Cardiac muscle cell (in vitro differentiated cells and primary cell): ENCODE data around the gene LYST. TPM values are rescaled to one million over a fixed set of nuclear protein-coding genes. Genes with fewer than 3 reads are reported as not detected.

Experiments used
- DNase-seq, 2 donors: peaks; one replicate each; pipeline versions ENCODE4 v3.0.0 to v3.0.0-alpha.2; 2010 to 2017; ENCODE audit warnings: low read depth in 1 of 2, low spot score in 1 of 2
- H3K27ac ChIP-seq: fragments of 200-600 bp; sonication (generic); 2 replicates; pipeline ENCODE4 v1.5.1; 2016
- H3K27me3 ChIP-seq: fragments of 200-600 bp; sonication (generic); 2 replicates; pipeline ENCODE4 v1.6.0; 2016; ENCODE audit warnings: control low read depth
- H3K36me3 ChIP-seq: fragments of 200-600 bp; sonication (generic); 2 replicates; pipeline ENCODE4 v1.5.1; 2016; ENCODE audit warnings: control low read depth
- H3K4me1 ChIP-seq: fragments of 200-600 bp; sonication (generic); 2 replicates; pipeline ENCODE4 v1.8.1; 2017; ENCODE audit warnings: low read depth, mild to moderate bottlenecking, mixed run types
- H3K4me3 ChIP-seq: fragments of 200-600 bp; sonication (generic); 2 replicates; pipeline ENCODE4 v1.5.1; 2016; ENCODE audit warnings: mild to moderate bottlenecking
- H3K9me3 ChIP-seq: fragments of 200-600 bp; sonication (generic); 2 replicates; pipeline ENCODE4 v1.5.1; 2017; ENCODE audit warnings: low read depth, mild to moderate bottlenecking, control low read depth
- polyA plus RNA-seq: library from polyadenylated mRNA; unstranded; fragments of >200 nt; fragmentation: Nextera tagmentation; extraction: Ambion mirVana; gene quantifications from 2 replicates; pipeline ENCODE4 v1.2.1, GENCODE V29; 2016
- total RNA-seq: library from RNA; depleted of rRNA; stranded (reverse); fragments of >200 nt; gene quantifications from 2 replicates; pipeline ENCODE4 v1.2.3, GENCODE V29; 2016
- TF ChIP-seq, protein P1 (sequence below): IDR thresholded peaks from 2 replicates; pipeline ENCODE4 v1.5.1; 2012; ENCODE audit warnings: low read depth, mild to moderate bottlenecking, low read length

The LYST gene
- total and polyA plus RNA-seq, 2 experiments from 2014 or later: 4.5 to 5.2 TPM

DNA sequence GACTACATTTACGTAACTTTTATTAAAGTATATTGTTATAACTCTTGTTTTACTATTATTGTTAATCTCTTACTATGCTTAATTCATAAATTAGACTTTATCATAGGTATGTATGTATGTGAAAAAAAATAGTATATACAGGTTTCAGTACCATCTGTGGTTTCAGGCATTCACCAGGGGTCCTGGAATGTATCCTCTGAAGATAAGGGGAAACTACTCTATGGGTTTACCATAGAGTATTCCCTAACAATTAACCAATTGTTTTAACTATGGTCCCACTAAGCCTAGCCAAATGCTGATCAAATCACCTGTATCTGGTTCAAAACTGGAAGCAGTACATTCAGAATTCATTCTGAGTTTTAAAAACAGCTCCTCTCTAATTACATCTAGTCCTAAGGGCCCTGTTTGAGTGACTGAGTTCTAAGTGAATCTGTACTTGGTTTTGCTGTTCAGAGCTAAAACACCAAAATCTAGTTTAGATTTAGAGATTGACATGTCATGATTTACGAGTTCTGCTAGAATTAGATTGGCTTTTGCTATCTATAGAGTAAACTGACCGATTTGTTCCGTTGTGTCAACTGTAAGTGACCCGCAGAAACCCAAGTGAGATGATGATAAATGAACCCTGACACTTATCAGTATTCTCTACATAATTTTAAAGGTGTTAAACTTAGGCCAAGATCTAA, 123.6 kb downstream of the LYST start:
- H3K27me3 ChIP-seq: no peaks in the 10 kb centered on the region
- H3K4me1 ChIP-seq: no peaks in the 10 kb centered on the region
- H3K36me3 ChIP-seq: peaks cover 7% of the 10 kb centered on the region
- H3K27ac ChIP-seq: no peak overlapping the region
- no peak for DNase-seq
- H3K9me3 ChIP-seq: no peaks in the 10 kb centered on the region
- H3K4me3 ChIP-seq: no peak overlapping the region
- TF ChIP-seq, protein P1, sequence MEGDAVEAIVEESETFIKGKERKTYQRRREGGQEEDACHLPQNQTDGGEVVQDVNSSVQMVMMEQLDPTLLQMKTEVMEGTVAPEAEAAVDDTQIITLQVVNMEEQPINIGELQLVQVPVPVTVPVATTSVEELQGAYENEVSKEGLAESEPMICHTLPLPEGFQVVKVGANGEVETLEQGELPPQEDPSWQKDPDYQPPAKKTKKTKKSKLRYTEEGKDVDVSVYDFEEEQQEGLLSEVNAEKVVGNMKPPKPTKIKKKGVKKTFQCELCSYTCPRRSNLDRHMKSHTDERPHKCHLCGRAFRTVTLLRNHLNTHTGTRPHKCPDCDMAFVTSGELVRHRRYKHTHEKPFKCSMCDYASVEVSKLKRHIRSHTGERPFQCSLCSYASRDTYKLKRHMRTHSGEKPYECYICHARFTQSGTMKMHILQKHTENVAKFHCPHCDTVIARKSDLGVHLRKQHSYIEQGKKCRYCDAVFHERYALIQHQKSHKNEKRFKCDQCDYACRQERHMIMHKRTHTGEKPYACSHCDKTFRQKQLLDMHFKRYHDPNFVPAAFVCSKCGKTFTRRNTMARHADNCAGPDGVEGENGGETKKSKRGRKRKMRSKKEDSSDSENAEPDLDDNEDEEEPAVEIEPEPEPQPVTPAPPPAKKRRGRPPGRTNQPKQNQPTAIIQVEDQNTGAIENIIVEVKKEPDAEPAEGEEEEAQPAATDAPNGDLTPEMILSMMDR: no peak

DNA sequence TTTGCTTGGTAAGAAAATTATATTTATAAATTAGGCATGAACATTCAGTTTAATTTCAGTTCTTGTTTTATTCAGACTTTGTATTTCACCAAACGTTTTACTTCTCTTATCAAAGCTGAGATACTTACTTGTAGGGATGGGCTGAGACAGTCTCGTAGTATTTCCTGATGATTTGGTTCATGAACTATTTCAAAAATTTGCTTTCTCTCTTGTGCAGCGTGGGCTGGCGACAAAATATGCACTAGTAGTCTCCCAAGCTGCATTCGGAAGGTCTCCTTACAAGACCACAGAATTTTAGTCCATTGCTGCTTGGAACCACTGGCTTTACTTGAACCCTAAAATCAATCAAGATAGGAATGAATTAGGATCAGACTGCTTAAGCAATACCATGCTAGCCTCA, 125.4 kb downstream of the LYST start:
- DNase-seq: peak in 1 of 2 donors; percentile 80
- no peak overlapping the region for H3K27ac ChIP-seq
- TF ChIP-seq, protein P1: no peak

DNA sequence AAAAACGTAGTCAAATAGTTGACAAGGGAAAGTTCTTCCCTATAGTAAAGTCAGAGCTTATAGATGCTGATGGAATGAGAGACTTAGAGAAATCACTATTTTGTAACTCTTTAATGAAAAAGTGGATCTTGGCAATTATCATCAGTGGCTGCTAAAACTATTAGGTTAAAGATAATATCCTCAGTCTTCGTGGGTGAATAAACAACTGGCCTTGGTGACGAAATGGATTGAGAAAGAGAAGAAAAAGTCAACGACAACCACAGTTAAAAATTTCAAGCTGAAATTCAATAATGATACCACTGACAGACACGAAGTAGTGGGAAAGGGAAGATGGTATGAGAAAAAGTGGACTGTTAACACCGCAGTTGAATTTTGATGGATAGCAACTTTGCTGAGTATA, 127.1 kb downstream of the LYST start:
- Histone ChIP-seq H3K27me3 (no peaks in the 10 kb centered on the region), H3K27ac (no peak overlapping the region), H3K4me1 (no peaks in the 10 kb centered on the region), H3K36me3 (peaks cover 7% of the 10 kb centered on the region), H3K4me3 (no peak overlapping the region), H3K9me3 (no peaks in the 10 kb centered on the region)
- TF ChIP-seq, protein P1: no peak
- peak in 1 of 2 donors; percentile 50 for DNase-seq

More for the DNA sequence above, 125.4 kb downstream of the LYST start:
- no peaks in the 10 kb centered on the region for H3K4me1 ChIP-seq
- H3K9me3 ChIP-seq: no peaks in the 10 kb centered on the region
- H3K4me3 ChIP-seq: no peak overlapping the region
- no peaks in the 10 kb centered on the region for H3K27me3 ChIP-seq
- peaks cover 7% of the 10 kb centered on the region for H3K36me3 ChIP-seq

DNA sequence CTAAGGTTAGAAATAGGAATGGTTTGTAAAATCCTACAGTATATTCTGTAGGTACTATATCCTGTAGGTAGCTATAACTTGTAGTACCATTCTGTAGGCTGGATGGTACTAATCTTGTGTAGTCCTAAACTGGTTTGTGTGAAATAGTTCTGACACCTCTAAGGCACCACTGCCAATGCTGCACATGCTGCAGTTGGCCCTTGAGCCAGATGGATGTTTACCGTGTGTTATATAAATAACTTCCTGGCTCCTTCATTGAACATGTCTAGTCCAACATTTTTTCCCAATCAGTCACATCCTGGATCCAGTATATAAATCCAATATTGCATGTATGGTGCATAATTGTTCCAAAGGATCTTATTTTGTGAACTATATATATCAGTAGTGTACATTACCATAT, 127.6 kb downstream of the LYST start:
- DNase-seq: peak in 1 of 2 donors; percentile 55
- Histone ChIP-seq H3K36me3 (peaks cover 7% of the 10 kb centered on the region), H3K27me3 (no peaks in the 10 kb centered on the region), H3K4me3 (no peak overlapping the region), H3K4me1 (no peaks in the 10 kb centered on the region), H3K9me3 (no peaks in the 10 kb centered on the region), H3K27ac (no peak overlapping the region)
- TF ChIP-seq, protein P1: no peak

DNA sequence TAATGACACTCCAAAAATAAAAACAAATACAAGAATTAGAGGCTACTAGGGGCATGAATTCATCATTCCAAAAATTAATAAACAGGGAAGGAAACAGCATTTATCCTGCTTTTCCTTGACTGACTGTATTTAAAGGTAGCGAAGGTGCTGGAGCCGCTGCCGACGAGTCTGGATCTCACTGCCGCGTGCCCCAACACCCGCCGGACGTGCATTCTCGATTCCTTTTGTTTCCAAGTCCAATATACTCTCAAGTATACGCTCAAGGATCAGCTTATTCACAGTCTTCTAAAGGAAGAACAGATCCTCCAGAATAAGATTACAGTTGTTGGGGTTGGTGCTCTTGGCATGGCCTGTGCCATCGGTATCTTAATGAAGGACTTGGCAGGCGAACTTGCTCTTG, 129.0 kb downstream of the LYST start:
- H3K4me3 ChIP-seq: no peak overlapping the region
- H3K9me3 ChIP-seq: no peaks in the 10 kb centered on the region
- H3K27ac ChIP-seq: no peak overlapping the region
- no peak for DNase-seq
- TF ChIP-seq, protein P1: no peak
- H3K27me3 ChIP-seq: no peaks in the 10 kb centered on the region
- peaks cover 7% of the 10 kb centered on the region for H3K36me3 ChIP-seq
- H3K4me1 ChIP-seq: no peaks in the 10 kb centered on the region
